ENCODE measurements around the gene DENND1C. TPM values are rescaled to one million over a fixed set of nuclear protein-coding genes. Genes with fewer than 3 reads are reported as not detected.

The DENND1C gene
- total and polyA plus RNA-seq, 2 experiments from 2014 or later, result 3.1 to 6.1 TPM

GRCh38 chr19:6465663-6466062 is 15.9 kb downstream of the DENND1C start (continued):
- TF ChIP-seq ZNF462 (CRISPR knock-in tag; IDR thresholded peaks at IDR 0.05), result no peak
- TF ChIP-seq EZH2phosphoT487 (IDR thresholded peaks at IDR 0.05; ENCODE audit: unreplicated experiment), result no peak
- no peak for TF ChIP-seq STAT1 (IDR thresholded peaks at IDR 0.05; ENCODE audit: unreplicated experiment)
- TF ChIP-seq CTCF (conservative IDR thresholded peaks at IDR 0.05; ENCODE audit: low read depth in 2 of 2), result no peak

GRCh38 chr19:6465006-6465405 is 16.6 kb downstream of the DENND1C start:
- H3K9me3 Mint-ChIP-seq, result no peaks in the 10 kb centered on the region; the same call in 2 of the 3 replicates
- peak overlapping the region; percentile 90 for H3K27ac Mint-ChIP-seq
- peaks cover 22% of the 10 kb centered on the region for H3K27me3 Mint-ChIP-seq (ENCODE audit: insufficient read depth, low read depth, poor library complexity)

More at GRCh38 chr19:6465006-6465405, 16.6 kb downstream of the DENND1C start:
- H2AFZ ChIP-seq, result no peak overlapping the region
- peaks cover 10% of the 10 kb centered on the region; the same call in 2 of the 3 replicates for H3K4me1 Mint-ChIP-seq
- TF ChIP-seq EZH2 (IDR thresholded peaks at IDR 0.05; ENCODE audit: low read depth, unreplicated experiment) (no peak), ETS1 (IDR thresholded peaks at IDR 0.05) (no peak), ZNF114 (CRISPR knock-in tag; IDR thresholded peaks at IDR 0.05) (no peak), POLR2AphosphoS5 (IDR thresholded peaks at IDR 0.05; ENCODE audit: low read depth) (no peak), ZNF331 (CRISPR knock-in tag; IDR thresholded peaks at IDR 0.05; ENCODE audit: low read depth) (no peak), EZH2phosphoT487 (IDR thresholded peaks at IDR 0.05; ENCODE audit: unreplicated experiment) (no peak), STAT1 (IDR thresholded peaks at IDR 0.05; ENCODE audit: unreplicated experiment) (no peak)
- H3F3A ChIP-seq (replicated peaks; ENCODE audit: low read depth), result no peaks in the 10 kb centered on the region
- H3K36me3 Mint-ChIP-seq (ENCODE audit: low read depth), result peaks cover 19% of the 10 kb centered on the region
- H3K79me2 ChIP-seq (replicated peaks; ENCODE audit: insufficient read depth), result peaks cover 6% of the 10 kb centered on the region; the same call in 1 of the 2 replicates
- H3K4me2 ChIP-seq, result peak overlapping the region; percentile 94
- H3K9me2 ChIP-seq (ENCODE audit: insufficient read depth), result no peaks in the 10 kb centered on the region
- H3K4me3 Mint-ChIP-seq, result peak overlapping the region; percentile 83
- H3K27me3 ChIP-seq (ENCODE audit: insufficient read depth), result peaks cover 5% of the 10 kb centered on the region; the same call in 1 of the 2 replicates
- H3K36me3 ChIP-seq (ENCODE audit: insufficient read depth), result no peaks in the 10 kb centered on the region
- DNase-seq (ENCODE audit: low spot score) (no peak), ATAC-seq (no peak)
- H3K4me1 ChIP-seq (ENCODE audit: insufficient read depth), result 0 out of 2 replicates have a peak, but pooled peaks cover 6% of the 10 kb centered on the region
- H3K27ac ChIP-seq (ENCODE audit: low read depth), result no peak overlapping the region
- H4K20me1 ChIP-seq (replicated peaks; ENCODE audit: insufficient read depth), result no peaks in the 10 kb centered on the region
- peak overlapping the region; percentile 94 for H3K4me3 ChIP-seq
